Measurements from ENCODE around the gene HAUS8.

DNA sequence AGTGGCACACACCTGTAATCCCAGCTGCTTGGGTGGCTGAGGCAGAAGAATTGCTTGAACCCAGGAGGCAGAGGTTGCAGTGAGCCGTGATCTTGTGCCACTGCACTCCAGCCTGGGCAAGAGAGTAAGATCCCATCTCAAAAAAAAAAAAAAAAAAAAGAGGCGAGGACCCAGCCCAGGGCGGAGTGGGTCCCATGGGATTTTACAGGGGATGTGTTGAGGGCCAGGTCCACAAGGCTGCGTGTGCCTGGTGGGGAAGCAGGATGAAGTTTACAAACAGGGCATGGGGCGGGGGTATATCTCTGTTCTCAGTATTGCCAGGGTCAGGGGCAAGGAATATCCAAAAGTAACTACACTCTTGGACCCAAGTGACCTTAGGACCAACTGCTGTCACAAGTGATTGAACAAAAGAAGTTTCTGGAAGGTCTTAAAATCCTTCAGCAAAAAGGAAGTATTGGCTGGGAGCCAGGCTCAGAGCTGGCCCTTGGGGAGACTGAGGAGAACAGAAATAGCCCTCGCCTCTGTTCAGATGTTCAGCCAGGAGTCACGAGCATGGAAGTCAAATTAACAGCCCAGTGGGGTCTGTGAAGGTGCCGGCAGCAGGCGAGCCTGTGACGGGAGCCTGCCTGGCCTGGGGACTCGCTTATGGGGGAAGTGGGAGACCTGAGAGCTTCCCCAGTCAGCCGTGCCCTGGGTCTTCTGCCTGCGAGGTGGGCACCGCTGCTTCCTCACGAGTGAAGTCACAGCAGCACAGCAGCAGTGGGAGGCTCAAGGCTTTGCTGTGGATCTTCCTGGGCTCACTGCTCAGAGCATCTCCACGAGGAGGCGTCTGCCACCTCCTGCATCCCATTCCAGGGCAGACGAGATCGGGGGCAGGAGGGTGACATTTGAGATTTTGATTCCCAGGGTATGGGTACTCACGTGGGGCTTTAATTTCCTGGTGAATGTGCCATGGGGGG, 6.7 kb upstream of the HAUS8 start:
- TF ChIP-seq POLR2A (IDR thresholded peaks at IDR 0.05; ENCODE audit: low read depth, low read length) = no peak; the same call in 1 of the 2 replicates
- TF ChIP-seq, protein P1, sequence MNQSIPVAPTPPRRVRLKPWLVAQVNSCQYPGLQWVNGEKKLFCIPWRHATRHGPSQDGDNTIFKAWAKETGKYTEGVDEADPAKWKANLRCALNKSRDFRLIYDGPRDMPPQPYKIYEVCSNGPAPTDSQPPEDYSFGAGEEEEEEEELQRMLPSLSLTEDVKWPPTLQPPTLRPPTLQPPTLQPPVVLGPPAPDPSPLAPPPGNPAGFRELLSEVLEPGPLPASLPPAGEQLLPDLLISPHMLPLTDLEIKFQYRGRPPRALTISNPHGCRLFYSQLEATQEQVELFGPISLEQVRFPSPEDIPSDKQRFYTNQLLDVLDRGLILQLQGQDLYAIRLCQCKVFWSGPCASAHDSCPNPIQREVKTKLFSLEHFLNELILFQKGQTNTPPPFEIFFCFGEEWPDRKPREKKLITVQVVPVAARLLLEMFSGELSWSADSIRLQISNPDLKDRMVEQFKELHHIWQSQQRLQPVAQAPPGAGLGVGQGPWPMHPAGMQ (IDR thresholded peaks at IDR 0.05; ENCODE audit: borderline replicate concordance) = no peak
